ENCODE measurements around the gene KIF22. TPM values are rescaled to one million over a fixed set of nuclear protein-coding genes. Genes with fewer than 3 reads are reported as not detected.
"Not testable (repeated sequence)": the region's sequence is repeated elsewhere in the genome, so short reads cannot be mapped to it uniquely, and the experiment has no call there.

The KIF22 gene
- total RNA-seq, 2 donors from 2014 or later = 11.4 to 15.2 TPM

GRCh38 chr16:29826342-29826695, 35.8 kb downstream of the KIF22 start:
- Histone ChIP-seq H3K27ac (peak overlapping the region; percentile 75 to 87), H3K4me3 (no peak overlapping the region), H3K36me3 (peaks cover 11% of the 10 kb centered on the region), H3K9me3 (no peaks in the 10 kb centered on the region), H3K27me3 (replicated peaks; ENCODE audit: insufficient read depth) (no peaks in the 10 kb centered on the region), H3K4me1 (ENCODE audit: control insufficient read depth in 1 of 2, low read depth in 2 of 2) (peaks cover 41 to 56% of the 10 kb centered on the region in 2 donors)
- no peak for TF ChIP-seq CTCF (IDR thresholded peaks at IDR 0.05)
- DNase-seq (ENCODE audit: low spot score) (no peak), ATAC-seq (ENCODE audit: insufficient number of reproducible peaks, low FRiP score, low read depth) (no peak)

- H3K4me1 ChIP-seq (ENCODE audit: control insufficient read depth in 1 of 2, low read depth in 2 of 2) = peaks cover 8 to 12% of the 10 kb centered on the region in 2 donors
- TF ChIP-seq CTCF (IDR thresholded peaks at IDR 0.05) = no peak
- no peak for DNase-seq (ENCODE audit: low spot score)
- H3K27me3 ChIP-seq (replicated peaks; ENCODE audit: insufficient read depth) = no peaks in the 10 kb centered on the region
- ATAC-seq (ENCODE audit: insufficient number of reproducible peaks, low FRiP score, low read depth) = no peak
- no peaks in the 10 kb centered on the region for H3K9me3 ChIP-seq
- no peak overlapping the region for H3K27ac ChIP-seq
- no peak overlapping the region for H3K4me3 ChIP-seq
- H3K36me3 ChIP-seq = peaks cover 44% of the 10 kb centered on the region
Observed at GRCh38 chr16:29830774-29831173, 40.2 kb downstream of the KIF22 start.

- no peaks in the 10 kb centered on the region for H3K27me3 ChIP-seq (replicated peaks; ENCODE audit: insufficient read depth)
- peaks cover 44% of the 10 kb centered on the region for H3K36me3 ChIP-seq
- no peak for DNase-seq (ENCODE audit: low spot score)
- no peak for TF ChIP-seq CTCF (IDR thresholded peaks at IDR 0.05)
- H3K4me3 ChIP-seq = no peak overlapping the region
- H3K4me1 ChIP-seq (ENCODE audit: control insufficient read depth in 1 of 2, low read depth in 2 of 2) = peaks cover 4 to 5% of the 10 kb centered on the region in 2 donors
- H3K9me3 ChIP-seq = no peaks in the 10 kb centered on the region
- no peak for ATAC-seq (ENCODE audit: insufficient number of reproducible peaks, low FRiP score, low read depth)
- H3K27ac ChIP-seq = no peak overlapping the region
Observed at GRCh38 chr16:29831490-29831889, 40.9 kb downstream of the KIF22 start.

DNA sequence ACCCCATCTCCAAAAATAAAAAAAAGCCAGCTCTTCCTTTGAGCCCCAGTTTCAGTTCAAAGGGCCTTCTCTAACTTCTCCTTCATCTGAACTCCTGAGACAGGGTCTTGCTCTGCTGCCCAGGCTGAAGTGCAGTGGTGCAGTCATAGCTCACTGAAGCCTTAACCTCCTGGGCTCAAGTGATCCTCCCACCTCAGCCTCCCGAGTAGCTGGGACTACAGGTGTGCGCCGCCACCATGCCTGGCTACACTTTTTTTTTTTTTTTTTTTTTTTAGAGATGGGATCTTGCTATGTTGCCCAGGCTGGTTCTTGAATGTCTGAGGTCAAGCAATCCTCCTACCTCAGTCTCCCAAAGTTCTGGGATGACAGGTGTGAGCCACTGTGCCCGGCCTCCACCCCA, 42.7 kb downstream of the KIF22 start:
- ATAC-seq (ENCODE audit: insufficient number of reproducible peaks, low FRiP score, low read depth); H3K27ac ChIP-seq: not testable (repeated sequence)
- H3K36me3 ChIP-seq = peaks cover 58% of the 10 kb centered on the region

DNA sequence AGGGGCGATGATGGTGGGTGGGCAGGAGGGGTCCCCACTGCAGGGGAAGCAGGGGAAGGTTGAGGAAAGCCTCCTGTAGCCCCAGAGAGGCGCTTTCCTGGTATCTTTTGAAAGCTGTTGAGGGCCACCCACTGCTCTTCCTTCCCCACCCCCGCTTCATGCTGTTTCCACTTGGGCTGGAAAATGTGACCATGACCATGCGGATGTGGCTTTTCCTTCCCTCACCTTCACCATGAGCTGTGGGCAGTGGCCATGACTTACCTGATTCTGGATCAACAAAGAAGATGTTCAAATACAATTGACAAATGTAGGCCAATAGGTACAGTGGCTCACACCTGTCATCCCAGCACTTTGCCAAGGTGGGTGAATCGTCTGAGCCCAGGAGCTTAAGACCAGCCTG, 43.5 kb downstream of the KIF22 start:
- no peak for TF ChIP-seq CTCF (IDR thresholded peaks at IDR 0.05)
- H3K36me3 ChIP-seq = peaks cover 58% of the 10 kb centered on the region
- H3K9me3 ChIP-seq = no peaks in the 10 kb centered on the region
- no peaks in the 10 kb centered on the region for H3K4me1 ChIP-seq (ENCODE audit: control insufficient read depth in 1 of 2, low read depth in 2 of 2)
- ATAC-seq (ENCODE audit: insufficient number of reproducible peaks, low FRiP score, low read depth) (no peak), DNase-seq (ENCODE audit: low spot score) (no peak)
- H3K4me3 ChIP-seq = no peak overlapping the region
- H3K27me3 ChIP-seq (replicated peaks; ENCODE audit: insufficient read depth) = no peaks in the 10 kb centered on the region
- H3K27ac ChIP-seq = no peak overlapping the region

More for the DNA sequence above, 42.7 kb downstream of the KIF22 start:
- H3K4me3 ChIP-seq; H3K9me3 ChIP-seq; DNase-seq (ENCODE audit: low spot score); H3K4me1 ChIP-seq (ENCODE audit: control insufficient read depth in 1 of 2, low read depth in 2 of 2); H3K27me3 ChIP-seq (replicated peaks; ENCODE audit: insufficient read depth): not testable (repeated sequence)

GRCh38 chr16:29835926-29836325, 45.4 kb downstream of the KIF22 start:
- Histone ChIP-seq H3K36me3 (peaks cover 62% of the 10 kb centered on the region), H3K9me3 (no peaks in the 10 kb centered on the region), H3K4me1 (ENCODE audit: control insufficient read depth in 1 of 2, low read depth in 2 of 2) (no peaks in the 10 kb centered on the region), H3K27ac (no peak overlapping the region), H3K27me3 (replicated peaks; ENCODE audit: insufficient read depth) (no peaks in the 10 kb centered on the region), H3K4me3 (no peak overlapping the region)
- ATAC-seq (ENCODE audit: insufficient number of reproducible peaks, low FRiP score, low read depth) = no peak
- DNase-seq (ENCODE audit: low spot score) = no peak
- TF ChIP-seq CTCF (IDR thresholded peaks at IDR 0.05) = no peak
